Measurements from ENCODE around the gene PRKCB.

The PRKCB gene

DNA sequence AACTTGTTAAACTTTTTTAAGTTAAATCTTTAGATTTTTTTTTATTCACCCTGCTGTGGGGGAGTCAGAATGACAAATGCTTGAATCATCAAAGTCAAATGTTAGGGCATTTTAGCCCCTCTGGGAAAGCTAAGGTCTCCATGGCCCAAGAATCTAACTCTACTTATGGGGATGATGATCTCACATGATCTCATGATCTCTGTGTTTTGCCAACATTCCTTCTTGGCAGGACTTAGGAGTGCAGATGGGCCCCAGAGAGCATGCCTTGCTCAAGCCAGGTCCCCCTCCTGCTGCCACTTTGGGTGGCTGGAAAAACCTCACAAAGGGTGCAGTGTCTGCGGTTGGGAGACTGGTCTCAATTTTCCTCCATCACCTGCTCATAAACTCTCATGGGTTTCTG lies 108.6 kb downstream of the PRKCB start:
- no peak for DNase-seq

DNA sequence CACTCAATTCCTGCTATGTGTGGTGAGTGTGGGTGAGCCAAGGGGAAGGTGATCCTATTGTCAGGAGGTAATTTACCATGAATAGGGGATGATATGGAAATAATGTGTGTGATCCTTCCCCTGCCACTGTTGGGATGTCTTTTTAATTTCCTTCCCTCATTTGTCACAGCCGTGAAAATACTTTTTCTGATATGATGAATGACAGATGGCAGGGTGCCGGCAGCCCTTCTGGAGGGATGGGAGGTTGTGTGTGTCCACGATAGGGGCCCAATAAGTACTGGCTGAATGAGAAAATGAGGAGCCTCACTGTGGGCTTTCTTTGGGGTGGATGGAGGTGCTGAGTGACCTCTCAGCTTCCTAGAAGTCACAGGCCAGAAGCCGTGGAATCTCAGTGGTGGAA lies 109.5 kb downstream of the PRKCB start:
- no peak for DNase-seq

DNA sequence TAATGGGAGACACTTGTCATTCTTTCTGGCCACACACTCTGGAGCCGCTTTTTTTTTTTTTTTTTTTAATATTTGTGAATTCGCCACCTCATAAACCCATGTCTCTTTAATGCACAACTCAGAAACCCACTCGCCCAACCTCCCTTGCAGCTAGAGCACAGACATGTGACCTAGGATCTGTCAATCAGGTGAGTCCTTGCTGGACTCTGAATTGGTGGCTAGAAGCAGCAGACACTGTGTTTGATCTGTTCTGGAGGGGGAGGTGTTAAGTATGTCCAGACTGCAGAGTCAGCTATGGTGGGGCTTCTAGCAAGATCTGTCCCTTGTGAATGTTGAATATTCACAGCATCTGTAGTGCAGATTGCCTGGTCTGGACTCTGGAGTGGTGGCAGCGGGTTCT lies 112.1 kb downstream of the PRKCB start:
- no peak for DNase-seq

DNA sequence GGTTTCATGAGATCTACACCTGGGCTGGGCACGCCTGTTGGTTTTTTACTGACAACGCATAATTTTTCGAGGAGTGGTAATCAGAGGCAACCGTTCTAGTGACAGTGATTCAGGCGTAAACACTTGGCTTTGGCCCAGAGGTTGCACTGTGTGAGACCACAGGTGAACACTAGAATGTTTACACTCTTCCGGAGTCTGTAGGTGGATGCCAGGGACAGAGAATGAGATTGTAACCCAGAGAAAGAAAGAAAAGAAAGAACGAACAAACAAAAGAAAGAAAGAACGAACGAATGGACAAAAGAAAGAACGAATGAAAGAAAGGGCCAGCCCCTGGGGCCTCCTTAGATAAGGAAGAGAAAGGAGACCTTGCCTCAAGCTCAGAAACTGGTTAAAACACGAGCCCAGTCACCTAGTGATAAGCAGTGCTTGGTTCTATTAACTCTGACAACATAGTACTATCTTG lies 113.2 kb downstream of the PRKCB start:
- DNase-seq = peak; percentile 38

DNA sequence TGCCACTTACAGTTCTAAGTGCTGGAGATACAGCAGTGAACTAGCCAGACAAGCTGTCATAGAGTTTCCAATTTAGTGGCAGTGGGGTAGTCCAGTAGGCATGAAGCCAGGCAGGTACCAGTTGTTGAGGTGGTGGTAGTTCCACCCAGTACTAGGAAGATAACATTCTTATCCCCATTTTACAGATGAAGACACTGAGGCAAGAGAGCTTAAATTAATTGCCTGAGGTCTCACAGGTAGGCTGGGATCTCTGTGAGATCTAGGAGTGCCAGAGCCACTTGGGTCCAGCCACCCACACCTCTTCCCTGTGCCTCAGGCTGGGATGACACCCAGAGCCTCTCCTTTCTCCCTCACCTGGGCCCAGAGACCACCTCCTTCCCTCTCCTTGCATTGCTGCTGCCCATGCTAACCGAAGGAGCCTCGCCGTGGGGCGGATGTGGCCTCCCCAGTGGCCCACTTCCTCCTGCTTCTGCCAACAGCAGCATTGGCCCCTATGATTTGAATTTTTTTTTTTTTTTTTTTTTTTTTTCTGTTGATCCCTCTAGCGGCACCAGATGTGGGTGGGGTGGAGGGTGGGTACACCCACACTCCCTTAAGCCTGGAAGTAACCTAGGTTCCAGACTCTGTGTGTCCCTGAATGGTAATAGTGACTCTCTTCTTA lies 114.0 kb downstream of the PRKCB start:
- peak; percentile 45 for DNase-seq

DNA sequence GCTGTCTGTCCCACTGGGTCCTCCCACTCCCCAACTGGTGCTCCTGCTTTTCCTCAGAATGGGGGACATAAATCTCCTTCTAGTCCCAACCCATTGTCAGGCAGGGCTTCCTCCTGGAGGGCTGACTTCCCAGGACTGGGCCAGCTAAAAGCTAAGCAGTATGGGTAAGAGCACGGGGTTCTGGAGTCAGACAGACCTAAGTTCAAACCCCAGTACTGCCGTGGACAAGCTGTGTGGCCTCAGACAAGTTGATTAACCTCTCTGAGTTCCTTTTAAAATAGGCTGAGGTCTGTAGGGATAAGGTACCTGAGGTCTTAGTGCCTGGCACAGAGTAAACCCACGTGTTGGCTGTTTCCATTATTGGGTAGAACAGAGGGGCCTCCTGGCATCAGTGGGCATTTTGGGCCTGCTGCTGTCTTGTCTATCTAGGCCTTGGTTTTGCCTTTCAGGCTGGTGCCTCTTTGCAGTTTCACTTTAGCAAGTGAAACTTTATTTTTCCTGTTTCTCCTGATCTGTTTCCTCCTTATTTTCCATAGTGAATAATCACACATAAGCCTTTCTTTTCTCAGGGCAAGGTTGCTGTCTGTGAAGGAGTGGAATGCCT lies 114.6 kb downstream of the PRKCB start:
- DNase-seq = no peak

DNA sequence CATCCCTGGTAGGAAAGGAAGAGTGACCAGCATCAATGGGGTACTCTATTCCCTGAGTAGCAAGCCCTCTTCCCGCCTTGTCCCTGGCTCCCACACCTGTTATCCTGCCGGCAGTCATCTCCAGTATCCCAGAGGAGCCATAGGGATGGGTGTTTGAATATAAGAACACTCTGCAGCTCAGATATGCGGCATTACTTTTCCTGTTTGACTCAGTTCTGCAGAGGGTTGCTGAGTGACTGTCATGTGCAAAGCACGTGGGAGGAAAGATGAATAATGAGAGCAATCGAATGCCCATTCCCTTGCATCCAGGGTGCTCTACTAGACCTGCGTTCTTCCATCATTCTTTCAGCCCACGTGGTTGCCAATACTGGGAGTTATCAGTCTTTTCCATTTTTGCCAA lies 115.1 kb downstream of the PRKCB start:
- no peak for DNase-seq

DNA sequence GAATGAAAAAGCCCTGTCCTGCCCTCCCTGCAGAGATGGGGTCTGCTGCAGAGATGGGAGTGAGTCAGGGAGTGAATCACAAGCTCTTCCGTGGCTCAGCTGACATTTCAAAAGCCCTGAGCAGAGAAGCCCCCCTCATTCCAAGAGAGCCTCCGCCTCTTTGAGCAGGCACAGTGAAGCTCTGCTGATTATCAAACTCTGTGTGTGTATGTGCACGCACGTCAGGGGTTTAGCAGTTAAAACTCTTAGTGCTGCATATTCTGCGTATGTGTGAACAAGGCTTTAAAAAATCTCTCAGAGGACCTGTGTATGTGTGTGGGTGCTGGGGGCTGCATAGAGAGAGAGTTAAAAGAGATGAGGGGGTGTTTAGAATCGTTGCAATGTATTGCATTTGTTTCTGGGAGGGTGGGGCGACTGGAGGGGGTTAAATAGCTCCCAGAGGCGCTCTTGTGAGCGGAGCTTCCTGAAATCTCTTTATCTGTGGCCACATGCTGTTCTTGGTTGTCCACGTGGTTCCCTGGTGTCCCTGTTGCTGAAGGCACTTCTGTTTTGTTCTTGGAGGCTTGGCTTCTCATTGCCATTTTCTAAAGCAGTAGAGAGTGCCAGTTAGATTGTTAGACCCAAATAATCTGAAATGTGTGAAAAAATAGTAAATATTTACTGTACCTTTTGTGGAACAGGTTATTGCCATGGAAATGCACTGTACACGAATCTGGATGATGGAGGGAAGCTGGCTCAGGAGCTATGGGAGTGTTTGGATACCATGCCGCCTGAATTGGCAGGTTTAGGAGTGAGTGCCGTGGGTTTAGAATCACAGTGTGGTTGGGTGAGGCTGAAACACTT lies 116.6 kb downstream of the PRKCB start:
- DNase-seq = no peak

DNA sequence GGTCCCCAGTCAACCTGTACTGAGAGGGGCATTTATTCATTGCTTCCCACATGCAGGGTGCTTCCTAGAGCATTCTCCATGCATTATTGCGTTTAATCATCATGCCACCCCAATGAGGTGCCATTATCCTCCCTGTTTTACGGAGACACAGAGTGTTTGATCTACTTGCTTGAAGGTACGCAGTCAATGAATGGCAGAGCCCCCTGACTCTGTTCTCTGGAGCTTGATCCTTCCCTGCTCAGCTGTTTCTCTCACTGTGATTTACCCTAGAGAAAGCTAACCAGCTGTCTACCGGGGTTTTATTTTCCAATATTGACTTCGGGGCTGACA lies 117.2 kb downstream of the PRKCB start:
- DNase-seq = no peak

DNA sequence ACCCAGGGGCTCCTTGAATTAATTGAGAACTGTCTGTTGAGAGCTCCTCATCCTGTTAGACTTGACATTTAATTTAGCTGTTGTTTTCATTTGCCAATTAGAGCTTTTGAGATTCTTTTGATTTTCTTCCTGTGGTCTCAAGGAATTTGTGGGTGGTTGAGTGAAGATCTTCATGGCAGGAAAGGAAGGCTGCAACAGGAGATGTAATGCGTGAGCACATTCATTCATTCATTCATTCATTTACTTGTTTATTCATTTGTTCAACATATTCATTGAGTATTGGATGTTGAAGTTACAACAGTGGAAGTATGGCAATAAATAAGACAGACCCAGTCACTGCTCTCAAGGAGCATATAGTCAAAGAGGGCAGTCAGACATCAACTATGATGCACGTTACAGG lies 117.7 kb downstream of the PRKCB start:
- no peak for DNase-seq

DNA sequence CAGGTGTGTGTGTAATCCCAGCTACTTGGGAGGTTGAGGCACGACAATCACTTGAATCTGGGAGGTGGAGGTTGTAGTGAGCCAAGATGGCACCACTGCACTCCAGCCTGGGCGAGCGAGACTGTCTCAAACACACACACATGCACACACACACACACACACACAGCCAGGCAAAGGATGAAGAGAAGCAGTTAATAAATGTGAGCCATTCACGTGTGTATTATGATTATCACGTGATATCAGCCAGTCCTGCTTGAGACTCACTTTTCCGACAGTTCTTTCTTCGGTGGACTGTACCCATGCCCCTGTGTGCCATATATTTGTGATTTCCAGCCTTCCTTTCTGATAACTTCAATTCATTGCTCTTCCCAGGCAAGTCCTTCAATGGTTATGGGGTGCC lies 119.3 kb downstream of the PRKCB start:
- DNase-seq = no peak

DNA sequence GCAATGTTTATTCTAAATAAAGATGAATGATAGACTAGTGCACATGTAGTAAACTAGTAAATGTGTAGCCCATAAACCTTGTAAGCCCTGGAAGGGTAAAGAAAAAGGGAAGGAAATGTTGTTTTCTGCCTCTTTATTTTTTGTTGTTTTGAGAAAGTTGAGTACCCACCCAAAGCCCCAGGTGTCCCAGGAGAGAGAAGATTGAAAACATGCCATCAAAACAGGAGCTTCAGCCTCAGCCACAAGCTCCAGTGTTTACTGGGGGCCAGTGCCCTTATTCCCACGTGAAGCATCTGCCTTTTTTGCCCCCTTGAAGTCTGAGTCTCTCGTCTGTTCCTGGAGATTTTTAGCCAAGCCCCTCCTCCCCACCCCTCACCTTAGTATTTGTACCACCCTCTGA lies 121.5 kb downstream of the PRKCB start:
- no peak for DNase-seq

DNA sequence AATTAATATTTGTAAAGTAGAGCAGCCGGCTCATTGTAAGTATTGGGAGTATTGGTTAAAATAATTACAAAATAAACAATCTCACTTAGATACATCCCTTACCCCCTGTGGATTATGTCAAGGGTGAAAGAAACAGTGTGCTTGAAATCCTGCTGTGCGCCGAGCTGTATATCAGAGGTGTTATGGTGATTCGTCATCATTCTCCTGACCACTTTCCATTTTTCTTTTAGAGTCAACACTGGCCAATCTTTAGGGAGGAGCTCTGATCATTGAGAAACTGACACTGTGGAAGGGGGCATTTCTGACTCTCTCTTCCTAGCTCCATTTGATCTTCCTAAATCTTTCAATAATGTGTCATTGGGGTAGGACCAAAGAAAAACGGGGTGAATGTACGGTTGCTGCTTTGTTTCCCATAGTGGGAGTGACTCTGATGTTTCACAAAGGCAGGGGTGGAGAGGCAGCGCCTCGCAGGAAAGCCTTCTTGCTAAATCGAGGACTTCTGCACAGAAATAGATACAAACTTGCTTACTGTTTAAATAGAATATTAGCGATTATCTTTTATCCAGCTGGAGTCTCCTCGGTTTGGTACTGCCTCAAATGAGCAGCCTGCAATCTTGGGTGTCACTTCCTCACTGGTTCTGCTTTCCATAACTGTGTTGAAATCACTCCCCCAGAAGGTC lies 123.4 kb downstream of the PRKCB start:
- DNase-seq = no peak

DNA sequence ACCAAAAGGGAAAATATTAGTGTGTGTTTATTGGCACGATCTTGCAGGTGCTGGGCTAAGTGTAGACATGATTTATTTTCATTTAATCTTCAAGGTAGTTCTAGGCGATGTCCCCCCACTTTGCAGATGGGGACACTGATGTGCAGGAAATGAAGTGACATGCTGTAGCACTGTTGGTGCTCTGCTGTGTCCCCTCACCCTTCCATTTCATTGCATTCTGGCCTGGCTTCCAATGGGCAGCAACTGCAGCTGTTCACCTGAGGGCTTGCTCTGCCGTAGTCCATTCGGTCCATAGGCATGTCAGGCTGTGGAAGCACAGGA lies 123.9 kb downstream of the PRKCB start:
- no peak for DNase-seq

DNA sequence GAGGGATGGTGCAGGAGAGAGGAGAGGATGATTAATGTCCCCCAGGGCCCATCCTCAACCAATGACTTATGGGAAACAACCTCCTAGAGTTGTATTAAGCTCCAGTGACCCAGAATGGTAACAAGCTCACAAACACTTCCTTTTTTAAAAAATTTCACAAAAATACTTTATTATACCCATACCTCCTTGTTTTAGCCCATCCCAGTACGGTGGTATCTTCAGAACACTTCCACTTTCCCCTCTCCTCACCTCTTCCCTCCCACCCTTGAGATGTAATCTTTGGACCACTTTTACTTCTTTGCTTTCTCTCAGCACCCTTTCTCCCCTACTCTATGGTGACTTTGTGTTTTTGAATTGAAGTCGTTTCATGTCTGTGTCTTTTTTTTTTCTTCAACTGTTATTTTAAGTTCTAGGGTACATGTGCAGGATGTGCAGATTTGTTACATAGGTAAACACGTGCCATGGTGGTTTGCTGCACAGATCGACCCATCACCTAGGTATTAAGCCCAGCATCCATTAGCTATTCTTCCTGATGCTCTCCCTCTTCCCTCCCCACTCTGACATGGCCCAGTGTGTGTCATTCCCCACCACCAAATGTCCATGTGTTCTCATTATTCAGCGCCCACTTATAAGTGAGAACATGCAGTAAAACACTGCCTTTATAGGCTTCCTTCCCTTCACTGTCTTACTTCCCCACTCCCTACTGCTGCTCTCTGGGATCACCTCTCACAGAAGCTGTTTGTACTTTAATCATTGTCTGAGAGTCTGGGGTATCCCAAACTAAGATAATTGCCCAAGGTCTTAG lies 124.5 kb downstream of the PRKCB start:
- no peak for DNase-seq

DNA sequence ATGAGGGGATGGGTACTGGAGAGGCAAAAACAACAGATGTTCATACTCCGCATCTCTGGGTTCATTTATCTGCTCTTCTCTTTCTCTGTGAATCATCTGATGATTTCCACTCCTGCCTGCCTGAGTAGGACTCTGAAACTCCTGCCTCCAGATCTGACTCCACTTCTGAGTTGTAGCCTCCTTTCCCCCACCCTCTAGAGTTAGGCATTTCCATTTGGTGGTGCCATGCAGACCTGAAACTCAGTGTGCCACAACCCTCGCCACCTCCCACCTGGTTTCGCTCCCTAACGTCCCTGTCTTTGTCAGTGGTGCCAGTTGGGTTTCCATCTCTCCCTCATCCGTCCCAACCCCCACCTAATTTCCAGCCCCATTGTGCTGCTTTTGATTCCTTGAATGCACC lies 126.2 kb downstream of the PRKCB start:
- no peak for DNase-seq

DNA sequence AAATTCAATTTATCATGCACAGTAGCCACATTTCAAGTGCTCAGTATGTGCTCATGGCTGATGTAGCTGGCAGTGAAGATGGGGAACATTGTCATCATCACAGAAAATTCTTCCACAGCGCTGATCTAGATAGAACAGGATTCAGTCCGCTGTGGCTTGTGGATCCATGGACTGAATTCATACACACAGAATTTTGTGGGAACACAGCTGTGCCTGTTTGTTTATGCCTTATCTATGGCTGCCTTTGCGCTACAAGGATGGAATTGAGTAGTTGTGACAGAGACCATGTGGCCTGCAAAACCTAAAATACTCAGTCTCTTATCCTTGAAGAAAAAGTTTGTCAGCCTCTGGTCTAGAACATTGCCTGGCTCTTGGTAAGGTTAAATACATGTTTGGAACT lies 128.4 kb downstream of the PRKCB start:
- no peak for DNase-seq

DNA sequence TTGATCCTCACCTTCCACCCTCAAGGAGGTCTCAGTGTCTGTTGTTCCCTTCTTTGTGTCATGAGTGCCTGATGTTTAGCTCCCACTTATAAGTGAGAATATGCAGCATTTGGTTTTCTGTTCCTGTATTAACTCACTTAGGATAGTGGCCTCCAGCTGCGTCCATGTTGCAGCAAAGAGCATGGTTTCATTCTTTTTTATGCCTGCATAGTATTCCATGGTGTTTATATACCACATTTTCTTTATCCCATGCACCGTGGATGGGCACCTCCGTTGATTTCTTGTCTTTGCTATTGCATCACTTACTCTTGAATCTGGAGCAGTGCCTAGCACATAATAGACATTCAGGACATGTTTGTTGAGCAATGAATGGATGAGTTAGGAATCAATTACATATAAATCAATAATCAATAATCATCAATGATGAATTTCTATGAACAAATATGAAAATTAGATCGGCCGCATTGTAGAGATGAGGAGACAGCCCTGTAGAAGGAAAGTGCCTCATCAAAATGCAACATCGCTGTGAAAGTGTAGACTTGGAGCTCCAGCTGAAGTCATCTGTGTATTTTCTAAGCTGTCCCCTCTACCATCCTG lies 129.5 kb downstream of the PRKCB start:
- DNase-seq = no peak

DNA sequence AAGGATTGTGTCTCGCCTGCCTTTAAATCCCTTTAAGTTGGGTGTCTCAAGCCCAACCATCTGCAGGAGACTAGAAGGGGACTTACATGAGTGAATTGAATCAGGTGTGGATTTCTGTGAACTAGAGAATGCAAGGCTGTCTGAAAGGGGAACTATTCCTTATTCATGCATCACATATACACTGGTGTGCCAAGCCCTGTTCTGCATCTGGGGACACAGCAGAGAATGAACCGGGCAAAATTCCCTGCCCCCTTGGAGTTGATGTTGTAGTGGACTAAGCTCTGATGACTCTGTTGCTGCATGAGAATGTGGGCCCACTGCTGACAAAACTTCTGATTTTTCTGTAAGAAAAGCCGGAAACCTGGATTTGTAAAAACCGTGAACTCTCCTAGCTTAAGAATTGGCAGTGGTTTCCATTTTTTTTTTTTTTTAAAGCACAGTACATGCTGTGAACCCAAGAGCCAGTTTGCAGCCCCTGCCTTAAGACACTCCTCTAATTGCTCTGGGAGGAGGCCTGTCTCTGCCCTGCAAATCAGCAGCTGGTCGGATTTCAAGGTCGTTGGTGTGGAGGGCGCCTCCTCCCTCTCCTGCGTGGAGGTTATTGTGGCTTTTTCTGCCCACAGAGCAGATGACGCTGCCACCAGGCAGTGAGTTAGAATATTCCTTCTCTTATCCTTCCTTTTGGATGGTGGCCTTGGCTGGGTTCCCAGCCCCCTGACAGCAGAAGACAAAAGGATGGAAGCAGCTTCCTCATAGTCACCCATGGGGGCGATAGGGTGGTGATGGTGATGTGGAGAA lies 131.0 kb downstream of the PRKCB start:
- no peak for DNase-seq

DNA sequence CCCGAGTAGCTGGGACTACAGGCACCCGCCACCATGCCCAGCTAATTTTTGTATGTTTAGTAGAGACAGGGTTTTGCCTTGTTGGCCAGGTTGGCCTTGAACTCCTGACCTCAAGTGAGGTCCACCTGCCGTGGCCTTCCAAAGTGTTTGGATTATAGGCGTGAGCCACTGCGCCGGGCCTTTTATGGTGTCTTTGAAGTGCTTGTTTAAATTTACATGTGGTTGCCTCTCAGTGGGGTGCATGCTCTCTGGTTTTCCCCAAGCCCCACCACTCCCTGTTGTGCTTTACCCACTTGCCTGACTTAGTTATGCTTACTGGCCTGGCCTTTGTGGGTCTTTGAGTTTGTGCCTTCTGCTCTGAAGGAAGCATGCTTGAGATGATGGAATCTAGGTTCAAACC lies 132.0 kb downstream of the PRKCB start:
- DNase-seq = no peak

DNA sequence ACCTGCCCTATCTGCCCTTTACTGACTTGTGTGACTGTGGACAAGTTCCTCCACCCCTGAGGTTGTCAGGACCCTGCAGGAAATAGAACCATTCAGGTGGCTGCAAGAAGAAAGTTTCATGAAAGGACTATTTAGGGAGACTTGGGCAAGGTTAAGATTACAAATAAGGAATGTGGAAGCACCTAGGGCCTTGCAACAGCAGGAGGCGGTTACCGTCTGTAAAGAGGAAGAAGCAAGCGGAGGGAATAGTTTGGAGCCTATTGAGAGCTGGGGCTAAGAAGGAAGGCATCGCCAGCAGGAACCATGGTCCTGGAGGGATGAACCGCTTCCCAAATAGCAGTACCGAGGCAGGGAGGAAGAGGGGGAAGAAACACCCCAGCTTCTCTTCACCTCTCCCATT lies 132.4 kb downstream of the PRKCB start:
- DNase-seq = no peak
